ENCODE results near the gene CELSR1. TPM values are rescaled to one million over a fixed set of nuclear protein-coding genes. Genes with fewer than 3 reads are reported as not detected.
A peak's percentile ranks its signal among the peaks of the same experiment; 100 is the strongest.

The CELSR1 gene
- total RNA-seq, 1 donor: 1.6 TPM

GRCh38 chr22:46366801-46367706 is 170.4 kb downstream of the CELSR1 start:
- peak overlapping the region; percentile 13 for H3K4me3 ChIP-seq (ENCODE audit: low read length)
- H3K9me3 ChIP-seq (ENCODE audit: low read depth, low read length): no peaks in the 10 kb centered on the region
- H3K27me3 ChIP-seq (ENCODE audit: insufficient read depth, low read length): no peaks in the 10 kb centered on the region
- peaks cover 22% of the 10 kb centered on the region for H3K4me1 ChIP-seq (ENCODE audit: insufficient read depth, low read length)

GRCh38 chr22:46366327-46366731 is 171.1 kb downstream of the CELSR1 start:
- Histone ChIP-seq H3K4me3 (ENCODE audit: low read length) (no peak overlapping the region), H3K27me3 (ENCODE audit: insufficient read depth, low read length) (no peaks in the 10 kb centered on the region), H3K4me1 (ENCODE audit: insufficient read depth, low read length) (peaks cover 17% of the 10 kb centered on the region)

GRCh38 chr22:46365166-46365624 is 172.2 kb downstream of the CELSR1 start:
- H3K27me3 ChIP-seq (ENCODE audit: insufficient read depth, low read length): no peaks in the 10 kb centered on the region
- H3K4me1 ChIP-seq (ENCODE audit: insufficient read depth, low read length): peaks cover 6% of the 10 kb centered on the region
- no peaks in the 10 kb centered on the region for H3K9me3 ChIP-seq (ENCODE audit: low read depth, low read length)
- no peak overlapping the region for H3K4me3 ChIP-seq (ENCODE audit: low read length)

More at GRCh38 chr22:46366327-46366731, 171.1 kb downstream of the CELSR1 start:
- no peaks in the 10 kb centered on the region for H3K9me3 ChIP-seq (ENCODE audit: low read depth, low read length)

GRCh38 chr22:46364341-46365165 is 172.9 kb downstream of the CELSR1 start:
- Histone ChIP-seq H3K4me1 (ENCODE audit: insufficient read depth, low read length) (peaks cover 5% of the 10 kb centered on the region), H3K9me3 (ENCODE audit: low read depth, low read length) (no peaks in the 10 kb centered on the region), H3K4me3 (ENCODE audit: low read length) (no peak overlapping the region), H3K27me3 (ENCODE audit: insufficient read depth, low read length) (no peaks in the 10 kb centered on the region)

- H3K4me3 ChIP-seq (ENCODE audit: low read length): no peak overlapping the region
- H3K27me3 ChIP-seq (ENCODE audit: insufficient read depth, low read length): no peaks in the 10 kb centered on the region
- peaks cover 5% of the 10 kb centered on the region for H3K4me1 ChIP-seq (ENCODE audit: insufficient read depth, low read length)
- H3K9me3 ChIP-seq (ENCODE audit: low read depth, low read length): no peaks in the 10 kb centered on the region
Observed at GRCh38 chr22:46363611-46364321, 173.7 kb downstream of the CELSR1 start.

GRCh38 chr22:46362934-46363515 is 174.4 kb downstream of the CELSR1 start:
- Histone ChIP-seq H3K4me3 (ENCODE audit: low read length) (no peak overlapping the region), H3K27me3 (ENCODE audit: insufficient read depth, low read length) (no peaks in the 10 kb centered on the region), H3K9me3 (ENCODE audit: low read depth, low read length) (no peaks in the 10 kb centered on the region)

GRCh38 chr22:46362203-46362933 is 175.1 kb downstream of the CELSR1 start:
- no peaks in the 10 kb centered on the region for H3K9me3 ChIP-seq (ENCODE audit: low read depth, low read length)
- H3K27me3 ChIP-seq (ENCODE audit: insufficient read depth, low read length): no peaks in the 10 kb centered on the region
- H3K4me3 ChIP-seq (ENCODE audit: low read length): no peak overlapping the region
- peaks cover 5% of the 10 kb centered on the region for H3K4me1 ChIP-seq (ENCODE audit: insufficient read depth, low read length)

More at GRCh38 chr22:46362934-46363515, 174.4 kb downstream of the CELSR1 start:
- peaks cover 5% of the 10 kb centered on the region for H3K4me1 ChIP-seq (ENCODE audit: insufficient read depth, low read length)

GRCh38 chr22:46361826-46362202 is 175.6 kb downstream of the CELSR1 start:
- H3K27me3 ChIP-seq (ENCODE audit: insufficient read depth, low read length): no peaks in the 10 kb centered on the region
- no peak overlapping the region for H3K4me3 ChIP-seq (ENCODE audit: low read length)
- H3K4me1 ChIP-seq (ENCODE audit: insufficient read depth, low read length): no peaks in the 10 kb centered on the region
- H3K9me3 ChIP-seq (ENCODE audit: low read depth, low read length): no peaks in the 10 kb centered on the region

GRCh38 chr22:46360891-46361290 is 176.5 kb downstream of the CELSR1 start:
- Histone ChIP-seq H3K9me3 (ENCODE audit: low read depth, low read length) (no peaks in the 10 kb centered on the region), H3K27me3 (ENCODE audit: insufficient read depth, low read length) (no peaks in the 10 kb centered on the region), H3K4me1 (ENCODE audit: insufficient read depth, low read length) (no peaks in the 10 kb centered on the region), H3K4me3 (ENCODE audit: low read length) (no peak overlapping the region)

GRCh38 chr22:46360097-46360496 is 177.3 kb downstream of the CELSR1 start:
- Histone ChIP-seq H3K27me3 (ENCODE audit: insufficient read depth, low read length) (no peaks in the 10 kb centered on the region), H3K4me3 (ENCODE audit: low read length) (no peak overlapping the region), H3K9me3 (ENCODE audit: low read depth, low read length) (no peaks in the 10 kb centered on the region), H3K4me1 (ENCODE audit: insufficient read depth, low read length) (no peaks in the 10 kb centered on the region)

- H3K4me1 ChIP-seq (ENCODE audit: insufficient read depth, low read length): no peaks in the 10 kb centered on the region
- no peak overlapping the region for H3K4me3 ChIP-seq (ENCODE audit: low read length)
- no peaks in the 10 kb centered on the region for H3K9me3 ChIP-seq (ENCODE audit: low read depth, low read length)
Observed at GRCh38 chr22:46359362-46359761, 178.1 kb downstream of the CELSR1 start.

GRCh38 chr22:46358766-46359165 is 178.7 kb downstream of the CELSR1 start:
- H3K9me3 ChIP-seq (ENCODE audit: low read depth, low read length): no peaks in the 10 kb centered on the region
- no peaks in the 10 kb centered on the region for H3K4me1 ChIP-seq (ENCODE audit: insufficient read depth, low read length)
- no peak overlapping the region for H3K4me3 ChIP-seq (ENCODE audit: low read length)
- H3K27me3 ChIP-seq (ENCODE audit: insufficient read depth, low read length): no peaks in the 10 kb centered on the region

More at GRCh38 chr22:46359362-46359761, 178.1 kb downstream of the CELSR1 start:
- H3K27me3 ChIP-seq (ENCODE audit: insufficient read depth, low read length): no peaks in the 10 kb centered on the region

GRCh38 chr22:46357711-46358520 is 179.5 kb downstream of the CELSR1 start:
- no peaks in the 10 kb centered on the region for H3K4me1 ChIP-seq (ENCODE audit: insufficient read depth, low read length)
- no peaks in the 10 kb centered on the region for H3K9me3 ChIP-seq (ENCODE audit: low read depth, low read length)
- no peak overlapping the region for H3K4me3 ChIP-seq (ENCODE audit: low read length)
- H3K27me3 ChIP-seq (ENCODE audit: insufficient read depth, low read length): no peaks in the 10 kb centered on the region

Measured in mononuclear cell (primary cell).